Measurements from ENCODE around the gene CSNK1D. TPM values are rescaled to one million over a fixed set of nuclear protein-coding genes. Genes with fewer than 3 reads are reported as not detected.

CSNK1D gene
- total and polyA plus RNA-seq, 10 of the 15 experiments (the other 5 are each of a cell fraction or from before 2014, with no cell fraction given): 5.7 to 105 (median 58.1) TPM

DNA sequence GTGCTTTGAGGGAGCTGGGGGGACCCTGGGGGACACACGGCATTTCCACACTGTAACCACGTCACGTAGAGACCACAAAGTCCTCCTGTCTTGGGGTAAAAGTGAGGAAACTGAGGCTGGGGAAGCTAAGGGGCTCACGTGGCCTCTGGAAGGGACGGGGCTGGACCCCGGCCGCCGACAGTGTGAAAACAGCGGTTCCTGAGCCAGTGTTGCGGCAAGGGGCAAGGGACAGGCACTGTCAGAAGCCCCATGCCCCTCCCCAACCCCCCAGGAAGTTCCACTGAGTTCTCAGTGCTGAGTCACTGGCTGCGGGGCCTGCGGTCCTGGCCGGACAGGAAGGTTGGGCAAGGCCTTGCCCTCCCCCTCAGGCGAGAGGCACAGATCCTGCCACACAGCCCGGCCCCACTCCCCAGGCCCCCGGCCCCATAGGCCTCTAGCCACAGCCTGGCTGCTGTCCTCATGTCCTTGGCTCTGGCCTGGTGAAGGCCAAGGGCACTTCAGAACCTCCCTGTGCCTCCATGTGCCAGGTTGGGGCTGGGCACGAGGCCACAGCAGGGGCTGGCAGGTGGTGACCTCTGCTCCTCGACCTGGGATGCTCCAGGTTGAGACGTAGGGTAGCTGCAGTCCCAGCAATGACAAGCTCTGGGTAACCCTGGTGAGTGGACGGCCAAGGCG is 55.8 kb downstream of the CSNK1D start:
- DNase-seq (ENCODE audit: low read depth, low spot score) (no peak), FAIRE-seq (no peak), ATAC-seq (no peak)
- Histone ChIP-seq H3K27me3 (replicated peaks in 1 of 2; ENCODE audit: control insufficient read depth in 2 of 2, insufficient read depth in 2 of 2, low read length in 1 of 2) (no peaks in the 10 kb centered on the region), H3K9me3 (replicated peaks; ENCODE audit: control insufficient read depth, insufficient read depth, low read length) (no peaks in the 10 kb centered on the region; the same call in 2 of the 3 replicates), H3K4me3 (no peak overlapping the region), H3K36me3 (ENCODE audit: control insufficient read depth in 2 of 2, insufficient read depth in 2 of 2, low read length in 1 of 2) (no peaks in the 10 kb centered on the region), H2AFZ (ENCODE audit: control insufficient read depth, low read depth, low read length) (no peak overlapping the region), H3K27ac (ENCODE audit: control insufficient read depth, insufficient read depth) (peak overlapping the region; percentile 39; the same call in 1 of the 2 replicates), H3K9ac (ENCODE audit: control insufficient read depth, insufficient read depth, low read length) (no peak overlapping the region), H3K4me1 (ENCODE audit: control insufficient read depth, insufficient read depth, low read length) (peaks cover 22% of the 10 kb centered on the region), H3K4me2 (ENCODE audit: control insufficient read depth, insufficient read depth) (no peak overlapping the region), H4K20me1 (ENCODE audit: control insufficient read depth, insufficient read depth) (no peaks in the 10 kb centered on the region), H3K79me2 (ENCODE audit: control insufficient read depth, insufficient read depth, low read length) (no peaks in the 10 kb centered on the region)
- in situ Hi-C loops (cut with MboI): no loop called here
- POLR2A ChIA-PET: interaction anchor here (1.9 kb wide), 1 partner anchor 13 kb away, joined by 4 read pairs; no protein-coding TSS in a partner anchor
- no TSS peak for BruUV-seq (replicated peaks)
- CTCF ChIA-PET: interaction anchor here (1.7 kb wide), 1 partner anchor 12 kb away, joined by 4 read pairs; no protein-coding TSS in a partner anchor
- WGBS (ENCODE audit: insufficient coverage, insufficient replicate concordance, low lambda C conversion rate, missing lambda C conversion rate): 66% methylated on average over 14 of the region's 21 CpGs
- SMC1A ChIA-PET (ENCODE audit: uncharacterized antibody, unreplicated experiment): no interaction called here
- RAD21 ChIA-PET (ENCODE audit: unreplicated experiment): no interaction called here
- no peak for TF ChIP-seq ZZZ3 (IDR thresholded peaks at IDR 0.05; ENCODE audit: control insufficient read depth, insufficient read length, low read depth)
- TF ChIP-seq, protein P1, sequence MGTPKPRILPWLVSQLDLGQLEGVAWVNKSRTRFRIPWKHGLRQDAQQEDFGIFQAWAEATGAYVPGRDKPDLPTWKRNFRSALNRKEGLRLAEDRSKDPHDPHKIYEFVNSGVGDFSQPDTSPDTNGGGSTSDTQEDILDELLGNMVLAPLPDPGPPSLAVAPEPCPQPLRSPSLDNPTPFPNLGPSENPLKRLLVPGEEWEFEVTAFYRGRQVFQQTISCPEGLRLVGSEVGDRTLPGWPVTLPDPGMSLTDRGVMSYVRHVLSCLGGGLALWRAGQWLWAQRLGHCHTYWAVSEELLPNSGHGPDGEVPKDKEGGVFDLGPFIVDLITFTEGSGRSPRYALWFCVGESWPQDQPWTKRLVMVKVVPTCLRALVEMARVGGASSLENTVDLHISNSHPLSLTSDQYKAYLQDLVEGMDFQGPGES (IDR thresholded peaks at IDR 0.05): no peak
- TF ChIP-seq FOS (IDR thresholded peaks at IDR 0.05; ENCODE audit: borderline replicate concordance, extremely low read depth, insufficient read length): no peak
- TF ChIP-seq SREBF1 (IDR thresholded peaks at IDR 0.05; ENCODE audit: low read length): no peak
- no peak for TF ChIP-seq PAX8 (IDR thresholded peaks at IDR 0.05)
- no peak for TF ChIP-seq MTA3 (IDR thresholded peaks at IDR 0.05; ENCODE audit: borderline replicate concordance, low read length)
- TF ChIP-seq SREBF2 (IDR thresholded peaks at IDR 0.05; ENCODE audit: low read length): no peak
- TF ChIP-seq WRNIP1 (IDR thresholded peaks at IDR 0.05; ENCODE audit: borderline replicate concordance, low read depth, low read length): no peak
- no peak for TF ChIP-seq CHD1 (IDR thresholded peaks at IDR 0.05; ENCODE audit: low read depth, low read length)
- TF ChIP-seq CHD4 (IDR thresholded peaks at IDR 0.05): no peak
- no peak for TF ChIP-seq BRCA1 (IDR thresholded peaks at IDR 0.05; ENCODE audit: low read depth, low read length)
- TF ChIP-seq, protein P2, sequence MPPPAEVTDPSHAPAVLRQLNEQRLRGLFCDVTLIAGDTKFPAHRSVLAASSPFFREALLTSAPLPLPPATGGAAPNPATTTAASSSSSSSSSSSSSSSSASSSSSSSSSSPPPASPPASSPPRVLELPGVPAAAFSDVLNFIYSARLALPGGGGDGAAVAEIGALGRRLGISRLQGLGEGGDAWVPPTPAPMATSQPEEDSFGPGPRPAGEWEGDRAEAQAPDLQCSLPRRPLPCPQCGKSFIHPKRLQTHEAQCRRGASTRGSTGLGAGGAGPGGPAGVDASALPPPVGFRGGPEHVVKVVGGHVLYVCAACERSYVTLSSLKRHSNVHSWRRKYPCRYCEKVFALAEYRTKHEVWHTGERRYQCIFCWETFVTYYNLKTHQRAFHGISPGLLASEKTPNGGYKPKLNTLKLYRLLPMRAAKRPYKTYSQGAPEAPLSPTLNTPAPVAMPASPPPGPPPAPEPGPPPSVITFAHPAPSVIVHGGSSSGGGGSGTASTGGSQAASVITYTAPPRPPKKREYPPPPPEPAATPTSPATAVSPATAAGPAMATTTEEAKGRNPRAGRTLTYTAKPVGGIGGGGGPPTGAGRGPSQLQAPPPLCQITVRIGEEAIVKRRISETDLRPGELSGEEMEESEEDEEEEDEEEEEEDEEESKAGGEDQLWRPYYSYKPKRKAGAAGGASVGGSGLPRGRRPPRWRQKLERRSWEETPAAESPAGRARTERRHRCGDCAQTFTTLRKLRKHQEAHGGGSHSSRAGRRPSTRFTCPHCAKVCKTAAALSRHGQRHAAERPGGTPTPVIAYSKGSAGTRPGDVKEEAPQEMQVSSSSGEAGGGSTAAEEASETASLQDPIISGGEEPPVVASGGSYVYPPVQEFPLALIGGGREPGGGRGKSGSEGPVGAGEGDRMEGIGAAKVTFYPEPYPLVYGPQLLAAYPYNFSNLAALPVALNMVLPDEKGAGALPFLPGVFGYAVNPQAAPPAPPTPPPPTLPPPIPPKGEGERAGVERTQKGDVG (CRISPR knock-in tag; IDR thresholded peaks at IDR 0.05): no peak
- TF ChIP-seq, protein P3, sequence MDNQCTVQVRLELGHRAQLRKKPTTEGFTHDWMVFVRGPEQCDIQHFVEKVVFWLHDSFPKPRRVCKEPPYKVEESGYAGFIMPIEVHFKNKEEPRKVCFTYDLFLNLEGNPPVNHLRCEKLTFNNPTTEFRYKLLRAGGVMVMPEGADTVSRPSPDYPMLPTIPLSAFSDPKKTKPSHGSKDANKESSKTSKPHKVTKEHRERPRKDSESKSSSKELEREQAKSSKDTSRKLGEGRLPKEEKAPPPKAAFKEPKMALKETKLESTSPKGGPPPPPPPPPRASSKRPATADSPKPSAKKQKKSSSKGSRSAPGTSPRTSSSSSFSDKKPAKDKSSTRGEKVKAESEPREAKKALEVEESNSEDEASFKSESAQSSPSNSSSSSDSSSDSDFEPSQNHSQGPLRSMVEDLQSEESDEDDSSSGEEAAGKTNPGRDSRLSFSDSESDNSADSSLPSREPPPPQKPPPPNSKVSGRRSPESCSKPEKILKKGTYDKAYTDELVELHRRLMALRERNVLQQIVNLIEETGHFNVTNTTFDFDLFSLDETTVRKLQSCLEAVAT (IDR thresholded peaks at IDR 0.05): no peak
- no peak for TF ChIP-seq NFYA (IDR thresholded peaks at IDR 0.05; ENCODE audit: borderline replicate concordance, low read depth, low read length)
- TF ChIP-seq, protein P4, sequence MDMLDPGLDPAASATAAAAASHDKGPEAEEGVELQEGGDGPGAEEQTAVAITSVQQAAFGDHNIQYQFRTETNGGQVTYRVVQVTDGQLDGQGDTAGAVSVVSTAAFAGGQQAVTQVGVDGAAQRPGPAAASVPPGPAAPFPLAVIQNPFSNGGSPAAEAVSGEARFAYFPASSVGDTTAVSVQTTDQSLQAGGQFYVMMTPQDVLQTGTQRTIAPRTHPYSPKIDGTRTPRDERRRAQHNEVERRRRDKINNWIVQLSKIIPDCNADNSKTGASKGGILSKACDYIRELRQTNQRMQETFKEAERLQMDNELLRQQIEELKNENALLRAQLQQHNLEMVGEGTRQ (IDR thresholded peaks at IDR 0.05; ENCODE audit: borderline replicate concordance, low read depth, low read length): no peak
- intact Hi-C loops (cut with micrococcal nuclease; ENCODE audit: unreplicated experiment): no loop called here

Data from GM12878 (cell line).